HL-60 (cell line): Measurements from ENCODE around the gene WRAP73.

Experiments used
- DNase-seq, 2 experiments: peaks; one replicate each; pipeline ENCODE4 v3.0.0-alpha.2; 2010 to 2020; ENCODE audit warnings: low read depth in 1 of 2, low spot score in 1 of 2
- H3K27ac ChIP-seq: fragments of 250-450 bp; sonication (Bioruptor Pico); replicated peaks from 2 replicates; pipeline ENCODE4 v1.5.1; 2020; ENCODE audit warnings: mild to moderate bottlenecking, moderate library complexity
- H3K27me3 ChIP-seq: fragments of 250-450 bp; sonication (Bioruptor Pico); 2 replicates; pipeline ENCODE4 v1.5.1; 2021; ENCODE audit warnings: mild to moderate bottlenecking, moderate library complexity; ENCODE audit not compliant: insufficient read depth, poor library complexity, severe bottlenecking
- H3K4me3 ChIP-seq: replicated peaks from 2 replicates; pipeline ENCODE4 v1.5.1; 2011; ENCODE audit warnings: mild to moderate bottlenecking, control low read depth, low read length; ENCODE audit not compliant: insufficient read depth
- GABPA ChIP-seq: IDR thresholded peaks from 2 replicates; pipeline ENCODE4 v1.6.1; 2012; ENCODE audit warnings: low read depth
- POLR2AphosphoS5 ChIP-seq: IDR thresholded peaks from 2 replicates; pipeline ENCODE4 v1.6.1; 2012; ENCODE audit warnings: low read depth
- SPI1 ChIP-seq: IDR thresholded peaks from 2 replicates; pipeline ENCODE4 v1.6.1; 2012; ENCODE audit warnings: low read depth, mild to moderate bottlenecking, borderline replicate concordance
- TF ChIP-seq, protein P1 (sequence below): IDR thresholded peaks from 2 replicates; pipeline ENCODE4 v1.6.1; 2012; ENCODE audit warnings: low read depth; ENCODE audit not compliant: insufficient replicate concordance
- TF ChIP-seq, protein P2 (sequence below): IDR thresholded peaks from one replicate; pipeline ENCODE4 v1.5.1; 2011; ENCODE audit warnings: low read length, control low read depth, inconsistent platforms; ENCODE audit not compliant: insufficient read depth

Gene WRAP73

GRCh38 chr1:3606779-3607702 is 42.9 kb downstream of the WRAP73 start:
- no peak for DNase-seq
- peaks cover 4% of the 10 kb centered on the region for H3K27me3 ChIP-seq
- no peak overlapping the region for H3K4me3 ChIP-seq
- no peak overlapping the region for H3K27ac ChIP-seq
- TF ChIP-seq POLR2AphosphoS5 = no peak
- no peak for TF ChIP-seq GABPA

- TF ChIP-seq POLR2AphosphoS5 (no peak), SPI1 (no peak), GABPA (no peak)
- TF ChIP-seq, protein P1, sequence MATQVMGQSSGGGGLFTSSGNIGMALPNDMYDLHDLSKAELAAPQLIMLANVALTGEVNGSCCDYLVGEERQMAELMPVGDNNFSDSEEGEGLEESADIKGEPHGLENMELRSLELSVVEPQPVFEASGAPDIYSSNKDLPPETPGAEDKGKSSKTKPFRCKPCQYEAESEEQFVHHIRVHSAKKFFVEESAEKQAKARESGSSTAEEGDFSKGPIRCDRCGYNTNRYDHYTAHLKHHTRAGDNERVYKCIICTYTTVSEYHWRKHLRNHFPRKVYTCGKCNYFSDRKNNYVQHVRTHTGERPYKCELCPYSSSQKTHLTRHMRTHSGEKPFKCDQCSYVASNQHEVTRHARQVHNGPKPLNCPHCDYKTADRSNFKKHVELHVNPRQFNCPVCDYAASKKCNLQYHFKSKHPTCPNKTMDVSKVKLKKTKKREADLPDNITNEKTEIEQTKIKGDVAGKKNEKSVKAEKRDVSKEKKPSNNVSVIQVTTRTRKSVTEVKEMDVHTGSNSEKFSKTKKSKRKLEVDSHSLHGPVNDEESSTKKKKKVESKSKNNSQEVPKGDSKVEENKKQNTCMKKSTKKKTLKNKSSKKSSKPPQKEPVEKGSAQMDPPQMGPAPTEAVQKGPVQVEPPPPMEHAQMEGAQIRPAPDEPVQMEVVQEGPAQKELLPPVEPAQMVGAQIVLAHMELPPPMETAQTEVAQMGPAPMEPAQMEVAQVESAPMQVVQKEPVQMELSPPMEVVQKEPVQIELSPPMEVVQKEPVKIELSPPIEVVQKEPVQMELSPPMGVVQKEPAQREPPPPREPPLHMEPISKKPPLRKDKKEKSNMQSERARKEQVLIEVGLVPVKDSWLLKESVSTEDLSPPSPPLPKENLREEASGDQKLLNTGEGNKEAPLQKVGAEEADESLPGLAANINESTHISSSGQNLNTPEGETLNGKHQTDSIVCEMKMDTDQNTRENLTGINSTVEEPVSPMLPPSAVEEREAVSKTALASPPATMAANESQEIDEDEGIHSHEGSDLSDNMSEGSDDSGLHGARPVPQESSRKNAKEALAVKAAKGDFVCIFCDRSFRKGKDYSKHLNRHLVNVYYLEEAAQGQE = no peak
- TF ChIP-seq, protein P2, sequence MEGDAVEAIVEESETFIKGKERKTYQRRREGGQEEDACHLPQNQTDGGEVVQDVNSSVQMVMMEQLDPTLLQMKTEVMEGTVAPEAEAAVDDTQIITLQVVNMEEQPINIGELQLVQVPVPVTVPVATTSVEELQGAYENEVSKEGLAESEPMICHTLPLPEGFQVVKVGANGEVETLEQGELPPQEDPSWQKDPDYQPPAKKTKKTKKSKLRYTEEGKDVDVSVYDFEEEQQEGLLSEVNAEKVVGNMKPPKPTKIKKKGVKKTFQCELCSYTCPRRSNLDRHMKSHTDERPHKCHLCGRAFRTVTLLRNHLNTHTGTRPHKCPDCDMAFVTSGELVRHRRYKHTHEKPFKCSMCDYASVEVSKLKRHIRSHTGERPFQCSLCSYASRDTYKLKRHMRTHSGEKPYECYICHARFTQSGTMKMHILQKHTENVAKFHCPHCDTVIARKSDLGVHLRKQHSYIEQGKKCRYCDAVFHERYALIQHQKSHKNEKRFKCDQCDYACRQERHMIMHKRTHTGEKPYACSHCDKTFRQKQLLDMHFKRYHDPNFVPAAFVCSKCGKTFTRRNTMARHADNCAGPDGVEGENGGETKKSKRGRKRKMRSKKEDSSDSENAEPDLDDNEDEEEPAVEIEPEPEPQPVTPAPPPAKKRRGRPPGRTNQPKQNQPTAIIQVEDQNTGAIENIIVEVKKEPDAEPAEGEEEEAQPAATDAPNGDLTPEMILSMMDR = no peak
- H3K27ac ChIP-seq = no peak overlapping the region
- no peaks in the 10 kb centered on the region for H3K27me3 ChIP-seq
- no peak overlapping the region for H3K4me3 ChIP-seq
- no peak for DNase-seq
Observed at GRCh38 chr1:3604997-3605823, 44.7 kb downstream of the WRAP73 start.

DNA sequence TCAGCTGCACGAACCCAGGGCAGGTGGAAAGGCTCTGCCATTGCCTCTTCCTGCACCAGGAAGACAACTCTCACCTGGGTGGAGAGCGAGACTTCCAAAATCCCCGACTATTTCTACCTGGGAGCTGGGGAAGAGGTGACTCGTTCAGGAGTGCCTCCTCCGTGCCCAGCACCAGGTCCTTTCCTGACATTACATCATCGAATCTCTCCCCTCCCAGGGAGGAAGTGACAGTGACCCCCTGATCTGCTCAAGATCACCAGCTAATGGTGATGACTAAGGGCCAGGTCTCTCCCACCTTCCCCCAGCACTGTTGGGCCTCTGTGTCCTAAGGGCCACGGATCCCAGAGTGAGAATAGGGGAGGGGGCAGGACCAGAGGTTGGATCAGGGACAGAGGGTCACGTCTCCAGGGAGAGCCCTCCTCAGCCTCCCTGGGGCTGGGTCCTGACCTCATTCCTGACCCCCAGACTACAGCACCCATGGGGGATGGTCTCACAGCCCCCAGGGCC is 45.4 kb downstream of the WRAP73 start:
- TF ChIP-seq SPI1 (no peak), POLR2AphosphoS5 (no peak)
- TF ChIP-seq, protein P1 = no peak
- Histone ChIP-seq H3K27me3 (no peaks in the 10 kb centered on the region), H3K27ac (no peak overlapping the region), H3K4me3 (no peak overlapping the region)
- DNase-seq = no peak

- DNase-seq = no peak
- H3K4me3 ChIP-seq = no peak overlapping the region
- H3K27ac ChIP-seq = no peak overlapping the region
- H3K27me3 ChIP-seq = no peaks in the 10 kb centered on the region
- TF ChIP-seq SPI1 = no peak
- TF ChIP-seq, protein P1 = no peak
- TF ChIP-seq GABPA = no peak
Observed at GRCh38 chr1:3603571-3604467, 46.1 kb downstream of the WRAP73 start.
